ENCODE results near the gene LIME1.

The LIME1 gene

DNA sequence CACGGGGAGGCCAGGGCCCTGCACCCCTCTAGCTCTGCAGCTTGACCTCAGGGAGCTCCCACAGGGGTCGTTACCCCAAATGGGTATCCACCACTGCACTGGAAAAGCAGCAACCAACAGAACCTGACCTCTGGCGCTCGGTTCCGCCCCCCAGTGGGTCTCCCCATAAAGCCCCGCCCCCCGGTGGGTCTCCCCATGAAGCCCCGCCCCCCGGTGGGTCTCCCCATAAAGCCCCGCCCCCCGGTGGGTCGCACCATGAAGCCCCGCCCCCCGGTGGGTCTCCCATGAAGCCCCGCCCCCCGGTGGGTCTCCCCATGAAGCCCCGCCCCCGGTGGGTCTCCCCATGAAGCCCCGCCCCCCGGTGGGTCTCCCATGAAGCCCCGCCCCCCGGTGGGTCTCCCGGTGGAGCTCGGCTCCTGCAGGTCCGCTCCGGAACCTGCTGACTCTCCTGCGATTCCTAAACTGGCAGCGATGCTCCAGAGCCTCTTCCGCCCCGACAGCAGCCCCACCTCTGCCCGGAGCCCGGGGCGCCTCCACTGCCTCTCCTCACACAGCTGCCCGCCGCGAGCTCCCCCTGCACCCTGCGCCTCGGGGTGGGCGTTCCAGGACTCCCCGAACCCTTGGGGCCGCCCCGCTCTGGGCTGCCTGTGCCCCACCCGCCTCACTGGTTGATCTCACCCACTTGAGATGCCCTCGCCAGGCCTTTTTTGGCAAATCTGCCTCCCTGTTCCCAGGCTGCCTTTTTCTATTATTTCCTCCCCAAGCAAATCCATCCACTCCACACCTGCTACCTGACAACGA is 15.2 kb downstream of the LIME1 start:
- DNase-seq: no peak

DNA sequence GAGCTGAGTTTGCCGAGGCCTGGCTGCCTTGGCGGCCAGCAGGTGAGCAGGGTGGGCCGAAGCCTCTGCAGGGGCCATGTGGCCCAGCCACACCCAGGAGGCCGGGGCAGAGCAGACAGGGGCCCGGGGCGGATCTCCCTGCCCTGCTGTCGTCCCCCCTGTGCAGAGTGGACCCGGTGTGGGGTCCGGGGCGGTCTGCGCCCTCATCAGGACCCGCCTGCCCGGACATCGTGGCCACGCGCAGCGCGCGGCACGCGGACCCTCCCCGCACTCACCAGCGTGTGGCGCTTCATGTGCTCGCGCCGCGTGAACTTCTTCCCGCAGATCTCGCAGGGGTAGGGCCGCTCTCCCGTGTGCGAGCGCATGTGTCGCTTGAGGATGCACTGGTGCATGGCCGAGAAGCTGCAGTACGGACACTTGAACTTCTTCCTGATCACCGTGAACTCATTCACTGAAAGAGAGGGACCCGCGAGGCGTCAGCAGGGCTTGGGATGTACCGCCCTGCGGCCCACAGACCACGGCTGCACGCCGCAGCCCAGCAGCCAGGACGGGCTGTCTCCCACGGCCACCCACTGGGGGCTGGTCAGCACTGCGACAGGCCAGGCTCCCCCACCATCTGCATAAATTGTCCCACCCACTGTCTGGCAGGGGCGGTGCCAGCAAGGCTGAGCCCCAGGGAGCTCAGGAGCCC is 16.1 kb downstream of the LIME1 start:
- no peak for DNase-seq

DNA sequence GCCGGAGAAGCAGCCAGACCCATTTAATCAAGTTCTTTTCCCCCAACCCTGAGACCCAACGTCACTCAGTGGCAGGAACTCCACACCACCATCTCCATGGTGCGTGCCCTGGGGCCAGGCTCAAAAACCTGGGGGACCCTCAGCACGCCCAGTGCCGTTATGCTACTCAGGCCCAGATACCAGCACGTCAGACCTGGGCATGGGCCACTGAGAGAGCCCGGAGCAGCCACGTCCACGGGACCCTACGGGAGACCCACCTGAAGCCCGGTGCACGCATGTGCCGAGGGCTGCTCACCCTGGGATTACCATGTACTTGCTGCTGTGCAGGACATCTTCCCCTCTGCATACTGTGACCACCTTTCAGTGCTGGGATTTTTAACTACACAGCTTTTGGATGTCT is 16.9 kb downstream of the LIME1 start:
- DNase-seq: no peak

DNA sequence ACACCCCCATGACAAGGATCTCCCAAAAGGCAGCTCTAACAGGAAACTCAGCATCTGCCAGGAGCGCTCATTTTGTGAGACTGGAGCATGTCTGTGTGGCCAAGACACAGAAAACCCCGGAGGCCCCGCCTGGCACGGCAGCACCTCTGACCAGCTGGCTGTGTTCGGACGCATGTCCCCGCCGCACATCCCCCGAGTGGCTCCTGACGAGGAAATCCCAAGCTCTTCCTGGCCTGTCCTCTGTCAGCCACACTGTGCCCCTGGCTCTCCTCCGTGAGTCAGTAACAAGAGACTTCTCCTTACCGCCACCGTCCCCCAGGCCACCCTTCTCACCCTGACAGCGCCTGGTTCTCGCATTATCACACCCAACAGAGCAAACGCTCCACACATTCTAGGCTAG is 17.5 kb downstream of the LIME1 start:
- no peak for DNase-seq

DNA sequence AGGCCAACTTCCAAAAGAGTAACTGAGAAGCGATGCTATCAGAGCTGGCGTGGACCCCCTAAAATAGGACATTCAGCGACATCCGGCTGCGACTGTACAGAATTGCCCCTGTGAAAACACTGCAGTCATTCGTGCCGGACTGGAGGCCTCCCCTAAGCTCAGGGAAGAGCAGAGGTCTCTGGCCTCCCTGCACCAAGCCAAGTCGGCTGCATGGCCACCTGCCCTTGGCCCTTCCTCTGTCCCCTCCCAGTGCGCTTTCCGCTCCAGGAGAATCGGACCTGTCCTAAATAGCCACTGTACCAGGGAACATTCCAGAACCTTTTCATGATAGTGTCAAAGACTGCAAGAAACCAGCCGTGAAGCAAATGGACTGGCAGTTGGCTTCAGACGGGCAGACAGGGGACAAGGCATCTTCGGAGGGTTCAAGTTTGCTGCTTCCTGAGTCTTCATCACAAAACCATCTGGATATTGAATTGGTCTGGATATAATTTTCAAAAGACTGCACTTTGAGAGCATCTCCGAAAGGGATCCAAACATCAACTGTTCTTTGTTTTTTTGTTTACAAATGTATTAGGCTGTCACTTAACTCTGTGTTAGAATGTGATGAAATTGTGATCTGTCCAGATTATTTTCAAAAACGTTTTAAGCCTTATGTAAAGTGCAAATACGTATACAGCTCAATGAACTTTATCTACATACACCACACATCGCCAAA is 19.6 kb downstream of the LIME1 start:
- no peak for DNase-seq

DNA sequence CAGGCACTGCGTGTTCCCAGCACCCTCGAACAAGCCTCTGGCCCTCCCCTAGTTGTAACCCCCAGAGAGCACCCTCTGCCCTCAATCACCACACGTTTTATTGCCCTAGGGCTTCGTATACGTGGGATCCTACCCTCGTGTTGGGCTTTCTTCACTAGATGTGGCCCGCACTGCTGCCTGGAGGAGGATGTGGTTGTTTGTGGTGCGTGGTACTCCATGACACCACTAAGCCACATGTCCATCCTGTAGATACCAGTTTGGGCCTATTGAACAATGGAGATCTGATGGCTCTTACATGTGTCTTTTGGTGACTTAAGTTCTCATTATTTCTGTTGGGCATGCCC is 20.2 kb downstream of the LIME1 start:
- no peak for DNase-seq

DNA sequence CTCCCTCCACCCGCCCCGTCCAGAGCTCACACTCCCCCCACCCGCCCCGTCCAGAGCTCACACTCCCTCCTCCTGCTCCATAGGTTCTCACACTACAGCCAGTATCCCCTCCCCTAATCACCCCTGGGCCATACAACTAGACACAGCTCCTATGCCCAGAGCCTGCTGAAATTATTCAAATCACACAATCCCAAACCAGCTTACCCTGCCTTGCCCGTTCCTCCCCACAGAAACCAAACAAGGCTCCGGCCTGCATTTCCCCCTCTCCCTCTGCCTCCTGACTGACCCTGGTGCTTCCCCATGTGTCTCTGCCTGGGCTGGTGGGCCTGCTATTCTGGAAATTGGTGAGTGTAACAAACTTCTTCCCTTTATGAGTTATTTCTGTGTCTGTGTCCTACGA is 21.7 kb downstream of the LIME1 start:
- no peak for DNase-seq

DNA sequence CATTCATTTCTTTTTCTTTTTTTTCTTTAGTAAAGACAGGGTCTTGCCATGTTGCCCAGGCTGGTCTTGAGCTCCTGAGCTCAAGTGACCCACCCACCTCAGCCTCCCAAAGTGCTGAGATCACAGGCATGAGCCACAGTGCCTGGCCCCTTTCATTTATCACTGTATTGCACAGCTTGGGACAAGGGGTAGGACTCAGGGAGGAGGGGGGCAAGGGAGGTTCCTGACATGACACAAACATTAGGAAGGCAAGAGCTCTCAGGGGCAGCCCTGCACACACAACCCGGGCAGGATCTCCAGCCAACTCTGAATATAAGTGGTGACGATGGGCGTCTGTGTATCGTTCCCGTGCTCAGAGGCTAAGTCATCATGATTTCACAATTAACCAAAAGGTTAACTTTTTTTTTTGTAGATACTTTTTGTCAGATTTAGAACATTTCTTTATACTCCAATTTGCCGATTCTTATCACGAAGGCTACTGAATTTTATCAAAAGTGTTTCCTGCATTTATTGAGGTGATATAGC is 23.0 kb downstream of the LIME1 start:
- DNase-seq: no peak

DNA sequence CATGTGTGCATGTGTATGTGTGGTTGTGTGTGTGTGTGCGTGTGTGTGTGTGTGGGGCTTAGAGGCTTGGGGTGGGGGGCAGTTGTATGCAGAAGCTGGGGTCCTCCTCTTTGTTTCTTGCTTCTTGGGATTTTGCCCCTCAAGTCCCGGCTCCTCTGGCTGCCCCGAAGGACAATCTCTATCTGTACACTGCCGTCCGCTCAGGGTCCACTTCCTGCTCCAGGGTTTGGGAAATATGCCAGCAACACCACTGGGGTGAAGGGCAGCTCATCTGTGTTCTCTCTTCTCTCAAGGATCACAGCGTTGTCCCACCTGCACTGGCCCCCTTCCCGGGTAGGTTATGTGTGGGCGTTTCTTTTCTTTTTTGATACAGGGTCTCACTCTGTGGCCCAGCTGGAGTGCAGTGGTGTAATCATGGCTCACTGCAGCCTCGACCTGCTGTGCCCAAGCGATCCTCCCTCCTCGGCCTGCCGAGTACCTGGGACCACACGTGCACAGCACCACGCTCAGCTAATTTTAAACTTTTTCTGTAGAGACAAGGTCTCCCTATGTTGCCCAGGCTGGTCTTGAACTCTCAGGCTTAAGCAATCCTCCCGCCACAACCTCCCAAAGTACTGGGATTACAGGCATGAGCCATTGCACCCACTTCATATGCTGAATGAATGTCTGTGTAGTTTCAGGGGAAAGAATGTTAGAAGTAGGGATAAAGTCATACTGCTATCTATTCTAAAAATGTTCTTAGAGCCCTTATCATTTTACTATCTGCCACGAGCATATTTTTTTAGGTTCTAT is 28.8 kb downstream of the LIME1 start:
- no peak for DNase-seq

DNA sequence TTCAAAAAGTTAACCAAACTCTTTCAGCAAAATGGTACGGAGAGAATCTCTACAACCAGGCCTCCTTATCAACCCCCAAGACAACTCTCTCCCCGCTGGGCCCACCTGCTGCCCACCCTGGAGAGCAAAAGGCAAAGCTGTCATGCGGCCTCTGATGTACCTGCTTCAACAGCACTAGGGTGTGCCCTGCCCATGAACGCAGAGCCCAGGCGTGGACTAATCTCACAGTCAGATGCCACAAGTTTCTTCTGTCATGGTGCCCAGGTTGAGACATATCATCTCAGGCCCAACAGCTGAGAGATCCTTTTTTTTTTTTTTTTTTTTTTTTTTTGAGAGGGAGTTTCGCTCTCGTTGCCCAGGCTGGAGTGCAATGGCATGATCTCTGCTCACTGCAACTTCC is 29.4 kb downstream of the LIME1 start:
- DNase-seq: no peak

DNA sequence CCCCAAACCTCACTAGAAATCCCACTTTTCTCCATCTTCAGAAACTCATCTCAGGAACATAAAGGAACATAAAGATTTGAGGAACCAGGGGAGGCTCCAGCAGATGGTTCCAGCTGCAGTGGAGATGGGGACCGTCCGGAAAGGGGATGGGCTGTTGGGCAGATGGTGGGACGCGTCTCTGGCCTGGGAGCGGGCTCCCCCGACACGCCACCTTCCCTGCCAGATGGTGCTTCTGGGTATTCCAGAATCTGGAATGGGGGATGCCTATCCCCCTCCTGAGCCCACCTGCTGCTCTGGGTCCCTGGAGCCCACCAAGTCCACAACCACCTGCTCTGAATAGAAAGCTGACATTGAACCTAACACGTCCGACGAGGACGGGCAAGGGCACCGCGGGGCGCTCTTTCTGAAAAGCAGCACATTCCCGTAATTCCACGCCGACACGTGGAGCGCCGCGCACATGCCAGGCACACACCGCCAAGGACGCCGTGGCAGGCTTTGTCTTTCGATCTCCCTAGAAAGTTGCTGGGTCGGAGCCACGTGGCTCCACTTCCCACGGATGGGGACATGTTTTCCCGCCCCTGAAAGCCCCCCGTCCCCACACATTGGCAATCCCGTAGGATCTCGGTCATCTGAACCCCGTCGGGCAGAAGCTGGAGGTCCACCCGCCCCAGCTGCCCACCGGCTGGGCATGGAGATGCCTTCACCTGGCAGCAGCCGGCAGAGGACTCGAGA is 30.4 kb downstream of the LIME1 start:
- no peak for DNase-seq

DNA sequence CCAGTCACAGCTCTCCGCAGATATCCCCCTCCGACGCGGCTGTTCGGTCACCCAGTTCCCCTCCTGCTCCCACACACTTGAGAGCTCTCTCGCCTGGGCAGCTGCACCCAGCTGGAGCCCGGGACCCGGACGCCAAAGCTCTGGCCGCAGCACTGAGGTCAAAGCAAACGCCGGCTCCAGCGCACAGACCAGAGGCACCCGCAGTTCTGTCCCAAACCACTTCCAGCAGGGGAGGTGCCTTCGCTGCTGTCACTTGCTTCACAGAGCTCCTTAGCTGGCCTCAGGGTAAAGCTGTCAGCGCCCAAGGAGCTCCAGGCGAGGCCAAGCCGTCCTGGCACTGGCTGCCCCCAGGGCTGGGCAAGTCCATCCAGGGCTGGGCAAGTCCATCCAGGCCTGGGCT is 31.0 kb downstream of the LIME1 start:
- DNase-seq: no peak

DNA sequence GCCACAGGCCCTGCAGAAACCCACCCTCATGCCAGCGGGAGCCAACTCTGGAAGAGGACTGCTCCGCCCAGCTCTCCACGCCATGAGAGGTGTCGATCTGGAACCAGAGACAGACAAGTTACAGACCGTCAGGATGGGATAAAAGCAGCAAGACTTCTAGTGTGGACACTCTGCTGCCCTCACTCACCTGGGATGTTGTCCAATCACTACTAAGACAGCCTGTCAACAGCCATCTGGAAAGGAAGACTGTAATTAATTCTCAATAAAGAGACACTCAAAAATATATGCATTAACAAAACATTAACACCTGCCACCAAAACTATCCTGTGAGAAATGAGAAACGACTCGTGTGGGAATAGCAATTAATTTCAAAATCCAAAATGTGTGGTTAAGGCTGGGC is 31.4 kb downstream of the LIME1 start:
- DNase-seq: no peak

DNA sequence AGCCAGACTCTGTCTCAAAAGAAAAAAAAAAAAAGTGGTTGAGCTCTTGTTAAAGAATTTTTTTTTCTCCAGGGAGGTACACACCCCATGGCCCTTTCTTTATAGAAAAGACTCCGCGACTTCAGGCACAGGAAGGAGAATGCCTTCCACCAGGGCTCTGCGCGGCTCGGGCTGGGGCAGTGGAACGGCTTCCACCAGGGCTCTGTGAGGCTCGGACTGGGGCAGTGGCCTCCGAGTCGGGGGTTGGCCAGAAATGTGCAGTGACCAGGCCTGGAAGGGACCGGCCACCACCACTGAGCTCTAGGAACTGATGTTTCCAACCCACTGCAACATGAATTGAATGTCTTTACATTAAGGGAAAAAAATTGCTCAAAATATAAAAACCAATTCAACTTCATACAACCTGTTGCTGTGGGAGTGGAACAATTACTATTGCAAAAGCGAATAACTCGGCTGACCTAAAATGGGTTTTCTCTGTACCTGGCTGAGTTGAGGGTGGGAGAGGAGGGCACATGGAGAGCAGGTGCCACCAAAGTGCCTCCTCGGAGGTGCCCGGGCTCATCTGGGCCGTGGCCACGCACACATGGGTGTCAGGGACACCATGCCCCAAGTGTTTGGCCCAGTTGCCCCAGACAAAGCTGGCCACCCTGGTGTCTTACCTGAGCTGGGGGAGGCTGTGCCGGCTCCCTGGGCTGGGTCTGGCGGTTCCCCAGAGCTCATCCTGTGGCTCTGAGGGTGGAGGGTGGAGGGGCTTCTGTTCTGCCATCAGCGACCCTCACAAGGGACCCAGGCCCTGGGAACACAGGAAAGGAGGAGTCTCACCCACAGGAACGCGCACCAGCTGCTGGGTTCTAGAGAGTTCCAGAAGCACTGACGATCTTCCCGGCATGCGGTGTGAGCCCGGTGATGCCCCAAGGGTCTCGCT is 32.4 kb downstream of the LIME1 start:
- DNase-seq: no peak

DNA sequence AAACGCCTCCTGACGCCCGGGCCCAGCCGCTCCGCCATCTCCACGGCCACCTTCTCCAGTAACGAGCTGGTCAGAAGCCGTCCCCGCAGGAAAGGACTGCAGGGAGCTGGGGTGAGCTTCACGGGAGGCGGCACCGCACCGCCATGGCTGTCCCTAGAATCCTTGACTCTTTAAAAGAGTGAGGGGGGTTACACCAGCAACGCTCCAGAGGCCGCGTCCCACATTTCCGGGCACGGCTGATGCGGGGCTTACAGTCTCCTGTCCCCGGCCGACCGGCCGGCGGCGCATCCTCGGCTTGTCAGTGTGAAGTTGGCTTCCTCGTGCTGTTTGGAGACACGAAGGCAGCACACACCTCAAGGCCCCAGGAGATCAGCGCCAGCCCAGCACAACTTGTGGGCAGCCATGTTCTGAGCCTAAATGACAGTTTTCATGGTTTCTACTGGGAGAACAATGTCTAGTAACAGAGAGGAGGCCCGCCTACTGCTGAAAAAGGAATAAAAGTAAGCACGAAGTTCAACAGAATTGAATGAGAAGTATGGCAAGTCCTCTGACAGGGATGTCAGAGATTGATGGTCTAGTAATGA is 33.5 kb downstream of the LIME1 start:
- DNase-seq: no peak

DNA sequence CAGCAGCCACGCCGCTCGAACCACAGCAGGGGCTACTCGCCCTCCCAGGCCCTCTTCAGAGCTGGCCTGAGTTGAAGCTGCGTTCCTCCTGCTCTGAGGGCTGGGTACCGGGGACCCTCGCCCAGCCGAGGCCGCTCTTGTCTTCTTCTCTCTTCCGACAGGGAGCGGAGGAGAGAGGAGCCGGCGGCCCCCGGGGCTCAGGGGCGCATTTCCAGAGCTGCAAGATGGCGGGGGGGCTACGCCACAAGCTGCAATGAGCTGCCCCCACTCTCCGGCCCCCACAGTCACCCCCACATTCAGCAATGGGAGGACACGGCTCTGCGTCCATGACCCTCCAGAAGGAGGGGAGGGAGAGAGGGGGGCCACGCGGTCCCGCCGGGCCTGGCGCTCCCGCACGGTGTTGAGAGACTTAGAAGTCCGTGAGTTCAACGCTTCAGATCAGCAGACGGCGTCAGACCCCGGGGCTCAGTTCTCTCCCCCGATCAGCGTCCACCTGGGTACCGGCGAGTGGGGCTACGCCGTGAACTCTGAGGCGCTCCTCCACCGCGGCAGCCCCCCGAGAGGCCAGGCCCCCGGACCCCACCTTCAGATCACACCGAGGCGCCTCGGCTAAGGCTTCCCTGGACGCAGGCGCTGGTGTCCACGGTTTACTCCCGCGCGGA is 34.7 kb downstream of the LIME1 start:
- DNase-seq: no peak

DNA sequence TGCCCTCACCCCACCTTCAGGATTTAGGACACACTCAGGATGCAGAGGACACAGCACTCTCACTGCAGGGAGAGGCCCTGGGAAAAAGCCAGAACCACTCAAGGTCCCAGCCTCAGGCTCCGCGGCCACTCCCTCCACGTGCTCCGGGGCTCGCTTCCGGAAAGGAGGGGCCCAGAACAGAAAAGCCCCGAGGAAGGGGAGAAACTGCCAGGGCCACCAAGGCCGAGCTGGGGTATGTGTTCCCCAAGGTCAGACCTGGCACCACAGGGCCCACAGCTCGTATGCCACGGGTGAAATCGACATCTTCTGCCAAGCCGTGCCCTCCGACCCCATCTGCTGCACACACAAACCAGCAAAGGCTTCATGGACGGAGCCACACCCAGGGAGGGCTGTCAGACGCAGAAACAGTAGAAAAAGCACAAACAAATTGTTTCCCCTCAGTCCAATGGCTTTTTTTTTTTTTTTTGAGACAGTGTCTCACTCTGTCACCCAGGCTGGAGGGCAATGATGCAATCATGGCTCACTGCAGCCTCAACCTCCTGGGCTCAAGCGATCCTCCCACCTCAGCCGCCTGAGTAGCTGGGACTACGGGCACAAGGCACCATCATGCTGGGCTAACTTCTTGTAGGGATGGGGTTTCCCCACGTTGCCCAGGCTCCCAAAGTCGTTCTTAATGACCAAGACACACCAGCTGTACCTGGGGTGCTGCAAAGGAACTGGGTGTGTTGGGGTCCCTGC is 36.5 kb downstream of the LIME1 start:
- DNase-seq: no peak

DNA sequence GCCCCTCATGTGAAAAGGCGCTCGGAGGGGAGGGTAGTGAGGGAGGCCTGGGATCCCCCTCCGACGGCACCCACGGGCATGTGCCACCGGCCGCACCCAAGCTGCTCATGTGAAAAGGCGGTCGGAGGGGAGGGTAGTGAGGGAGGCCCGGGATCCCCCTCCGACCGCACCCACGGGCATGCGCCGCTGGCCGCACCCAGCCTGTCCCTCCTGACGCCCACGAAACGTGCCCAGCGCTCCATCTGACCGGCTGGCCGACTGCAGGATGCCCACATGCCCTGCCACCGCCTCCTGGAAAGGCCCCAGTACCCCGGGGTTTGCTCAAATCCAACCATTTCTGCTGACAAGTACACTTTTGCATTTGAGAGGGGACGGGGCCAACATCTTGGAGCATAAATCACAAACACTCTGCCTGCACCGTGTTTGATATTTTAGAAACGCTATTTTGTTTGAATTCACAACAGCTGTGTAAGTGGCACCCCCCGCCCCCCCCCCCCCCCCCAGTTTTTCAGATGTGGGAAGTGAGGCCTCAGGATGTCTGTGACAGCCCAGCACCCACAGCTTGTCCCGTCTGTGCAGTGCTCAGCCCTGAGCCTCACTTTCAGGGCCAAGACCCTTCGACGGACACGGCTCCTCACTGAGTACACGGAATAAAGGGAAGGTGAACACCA is 37.2 kb downstream of the LIME1 start:
- DNase-seq: no peak

DNA sequence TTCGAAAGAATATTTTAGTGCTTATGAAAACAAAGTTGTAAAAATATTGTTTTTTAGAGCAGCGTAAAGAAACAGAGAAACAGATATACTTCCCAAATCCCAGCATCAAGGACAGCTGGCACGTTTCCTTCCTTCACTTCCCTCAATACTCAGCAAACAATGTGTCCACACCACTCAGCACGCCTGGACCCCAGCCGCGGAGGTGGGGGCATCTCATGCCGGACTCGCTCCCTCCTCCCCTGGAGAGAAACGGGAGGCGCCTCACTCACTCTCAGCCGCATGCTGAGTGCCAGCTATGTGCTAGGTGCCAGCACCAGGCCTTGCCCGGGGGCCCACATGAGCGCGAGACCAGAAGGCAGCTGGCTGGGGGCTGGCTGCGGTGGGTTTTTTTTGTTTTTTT is 37.8 kb downstream of the LIME1 start:
- DNase-seq: no peak
